SH-SY5Y (cell line): ENCODE results near the gene MACROD2.

Source experiments
- GATA2 ChIP-seq: IDR thresholded peaks from 2 replicates; pipeline ENCODE4 v1.6.1; 2011; ENCODE audit warnings: mild to moderate bottlenecking, low read depth, low read length
- GATA3 ChIP-seq: IDR thresholded peaks from 2 replicates; pipeline ENCODE4 v1.6.1; 2011; ENCODE audit warnings: low read depth, mild to moderate bottlenecking, low read length, moderate library complexity

DNA sequence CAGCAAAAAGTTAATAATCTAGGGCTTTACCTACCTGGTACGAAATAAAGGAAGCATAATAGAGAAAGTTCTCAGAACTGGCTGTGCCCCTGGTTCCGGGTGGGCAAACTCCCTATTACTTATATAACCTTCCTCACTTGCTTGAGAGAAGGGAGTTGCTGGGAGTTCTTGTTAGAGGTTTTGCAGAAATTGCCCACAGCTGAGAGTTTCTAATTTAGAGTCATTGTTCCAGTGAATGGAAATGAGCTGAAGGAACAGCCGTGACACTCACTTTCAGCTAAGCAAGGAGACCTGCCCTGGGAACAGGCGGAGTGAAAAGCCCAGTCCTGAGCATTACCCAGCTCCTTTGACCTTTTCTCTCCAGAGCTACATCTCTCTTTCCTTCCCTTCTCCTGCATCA lies 936.7 kb downstream of the MACROD2 start:
- no peak for TF ChIP-seq GATA2
- no peak for TF ChIP-seq GATA3
